Skeletal muscle satellite cell (primary cell): ENCODE results near the gene ALOXE3.

Source experiments
- H3K27me3 ChIP-seq: 2 replicates; pipeline ENCODE4 v1.7.0; 2013; ENCODE audit warnings: low read length; ENCODE audit not compliant: control insufficient read depth, insufficient read depth
- H3K36me3 ChIP-seq: 2 replicates; pipeline ENCODE4 v1.7.0; 2013; ENCODE audit warnings: mild to moderate bottlenecking, control low read depth, low read length; ENCODE audit not compliant: insufficient read depth
- H3K4me1 ChIP-seq: 2 replicates; pipeline ENCODE4 v1.7.0; 2013; ENCODE audit warnings: low read length; ENCODE audit not compliant: control insufficient read depth, insufficient read depth
- H3K4me2 ChIP-seq: 2 replicates; pipeline ENCODE4 v1.7.0; 2013; ENCODE audit warnings: mild to moderate bottlenecking, low read length
- H3K4me3 ChIP-seq: 2 replicates; pipeline ENCODE4 v1.7.0; 2013; ENCODE audit warnings: low read length
- H3K9ac ChIP-seq: 2 replicates; pipeline ENCODE4 v1.7.0; 2013; ENCODE audit warnings: mild to moderate bottlenecking, low read depth, low read length, moderate library complexity
- H3K9me3 ChIP-seq: replicated peaks from 2 replicates; pipeline ENCODE4 v1.7.0; 2013; ENCODE audit warnings: mild to moderate bottlenecking, control low read depth, low read length

Gene ALOXE3

DNA sequence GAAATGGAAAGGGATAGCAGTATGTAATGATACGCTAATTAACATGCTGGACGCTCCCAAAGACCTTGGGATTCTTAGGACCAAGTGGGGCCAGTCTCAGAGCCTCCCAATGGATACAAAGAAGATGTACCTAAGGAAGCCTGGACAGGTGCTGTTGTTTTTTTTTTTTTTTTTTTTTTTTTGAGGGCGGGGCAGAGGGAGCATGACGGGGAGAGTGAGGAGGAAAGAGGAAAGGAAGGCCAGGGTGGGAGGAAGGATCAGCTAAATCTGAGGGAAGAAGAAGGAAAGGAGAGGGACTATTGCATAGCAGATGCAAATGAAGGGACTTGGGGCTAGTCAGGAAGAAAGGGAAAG is 41.9 kb upstream of the ALOXE3 start:
- Histone ChIP-seq H3K4me3 (no peak overlapping the region), H3K4me1 (peaks cover 46% of the 10 kb centered on the region)

DNA sequence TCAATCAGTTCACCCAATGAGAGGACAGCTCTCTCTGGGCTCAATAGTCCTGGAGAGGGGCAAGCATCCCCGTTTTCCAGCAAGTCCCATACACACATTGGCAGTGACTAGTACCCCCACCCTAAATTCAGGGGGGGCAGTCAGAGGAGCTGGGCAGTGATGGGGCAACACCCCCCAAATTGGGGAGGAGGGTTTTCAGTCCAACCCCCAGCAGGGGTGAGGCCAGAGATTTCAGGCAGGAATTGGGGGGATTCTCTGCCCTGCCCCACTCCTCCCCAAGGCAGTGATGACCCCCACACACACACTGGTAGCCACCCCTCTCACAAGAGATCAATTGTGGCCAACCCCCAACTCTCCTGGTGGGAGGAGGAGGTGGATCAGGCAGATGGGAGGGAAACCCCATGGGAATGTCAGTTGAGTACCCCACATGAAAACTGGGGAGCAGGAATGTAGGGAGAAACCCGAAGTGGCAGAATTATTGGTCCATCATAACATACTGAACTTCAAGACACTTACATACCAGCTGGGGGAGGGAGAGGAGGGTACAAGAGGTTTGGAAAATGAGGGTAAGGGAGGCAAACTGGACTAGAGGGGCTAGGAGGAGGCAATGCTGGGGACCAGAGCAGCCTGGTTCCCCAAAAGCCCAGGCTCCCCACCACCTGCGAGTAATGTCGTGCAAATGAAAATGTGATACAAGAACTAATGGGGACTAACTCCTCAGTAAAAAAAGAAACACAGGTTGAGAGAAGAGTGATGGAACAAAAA is 41.3 kb upstream of the ALOXE3 start:
- Histone ChIP-seq H3K27me3 (no peaks in the 10 kb centered on the region), H3K9me3 (no peaks in the 10 kb centered on the region), H3K4me3 (no peak overlapping the region), H3K4me2 (no peak overlapping the region), H3K9ac (no peak overlapping the region), H3K4me1 (peaks cover 48% of the 10 kb centered on the region), H3K36me3 (peaks cover 26% of the 10 kb centered on the region)

More for the DNA sequence above, 41.9 kb upstream of the ALOXE3 start:
- no peak overlapping the region for H3K9ac ChIP-seq
- no peaks in the 10 kb centered on the region for H3K9me3 ChIP-seq
- peak overlapping the region; percentile 99 for H3K4me2 ChIP-seq
- H3K36me3 ChIP-seq, result peaks cover 26% of the 10 kb centered on the region
- no peaks in the 10 kb centered on the region for H3K27me3 ChIP-seq

DNA sequence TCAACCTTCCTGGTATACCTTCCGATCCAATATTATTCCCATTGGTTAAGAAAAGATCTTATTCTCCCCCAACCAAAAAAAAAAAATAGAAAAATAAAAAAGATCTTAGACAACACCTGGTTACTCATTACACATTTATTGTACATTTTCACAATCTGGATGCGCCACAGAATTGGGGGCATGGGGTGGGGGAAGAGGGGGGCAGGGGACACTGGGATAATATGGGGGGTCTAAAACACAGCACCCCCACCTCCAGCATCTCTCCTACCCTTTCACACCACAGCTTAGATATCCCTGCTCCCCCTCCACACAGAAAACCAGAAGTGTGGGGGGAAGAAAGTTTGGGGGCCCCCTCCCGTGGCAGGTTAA is 40.7 kb upstream of the ALOXE3 start:
- H3K4me1 ChIP-seq, result peaks cover 45% of the 10 kb centered on the region

DNA sequence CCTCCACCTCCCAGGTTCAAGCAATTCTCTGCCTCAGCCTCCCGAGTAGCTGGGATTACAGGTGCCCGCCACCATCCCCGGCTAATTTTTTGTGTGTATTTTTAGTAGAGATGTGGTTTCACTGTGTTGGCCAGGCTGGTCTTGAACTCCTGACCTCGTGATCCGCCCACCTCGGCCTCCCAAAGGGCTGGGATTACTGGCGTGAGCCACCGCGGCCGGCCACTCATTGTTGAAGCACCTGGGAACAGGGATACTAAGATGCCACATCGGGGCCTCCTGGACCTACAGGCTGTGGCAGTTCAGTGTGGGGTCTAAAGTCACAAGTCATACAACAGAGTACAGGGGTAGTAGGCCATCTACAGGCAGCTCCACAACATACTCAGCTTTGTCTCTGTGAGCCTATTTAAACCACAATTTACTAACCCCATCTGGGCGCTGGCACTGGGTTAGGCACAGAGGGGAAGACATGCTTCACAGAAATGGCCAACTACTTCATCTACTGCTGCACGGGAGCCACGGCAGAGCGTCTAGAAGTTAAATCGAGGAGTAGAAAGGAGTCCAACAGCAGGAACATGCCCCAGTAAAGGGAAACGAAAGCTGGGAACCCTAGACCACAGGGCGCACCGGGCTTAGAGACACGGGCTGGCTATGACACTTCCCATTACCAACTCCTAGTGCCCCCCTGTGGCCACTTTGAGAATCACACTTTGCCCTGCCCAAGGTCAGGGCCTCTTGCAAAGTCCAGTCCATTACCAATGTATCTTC is 40.1 kb upstream of the ALOXE3 start:
- Histone ChIP-seq H3K9me3 (no peaks in the 10 kb centered on the region), H3K4me2 (peak overlapping the region; percentile 72), H3K4me1 (peaks cover 44% of the 10 kb centered on the region), H3K9ac (peak overlapping the region; percentile 67), H3K36me3 (peaks cover 26% of the 10 kb centered on the region), H3K27me3 (no peaks in the 10 kb centered on the region), H3K4me3 (no peak overlapping the region)

More for the DNA sequence above, 40.7 kb upstream of the ALOXE3 start:
- no peaks in the 10 kb centered on the region for H3K9me3 ChIP-seq
- H3K4me2 ChIP-seq, result no peak overlapping the region
- H3K27me3 ChIP-seq, result no peaks in the 10 kb centered on the region
- peaks cover 26% of the 10 kb centered on the region for H3K36me3 ChIP-seq
- H3K4me3 ChIP-seq, result no peak overlapping the region
- H3K9ac ChIP-seq, result no peak overlapping the region

DNA sequence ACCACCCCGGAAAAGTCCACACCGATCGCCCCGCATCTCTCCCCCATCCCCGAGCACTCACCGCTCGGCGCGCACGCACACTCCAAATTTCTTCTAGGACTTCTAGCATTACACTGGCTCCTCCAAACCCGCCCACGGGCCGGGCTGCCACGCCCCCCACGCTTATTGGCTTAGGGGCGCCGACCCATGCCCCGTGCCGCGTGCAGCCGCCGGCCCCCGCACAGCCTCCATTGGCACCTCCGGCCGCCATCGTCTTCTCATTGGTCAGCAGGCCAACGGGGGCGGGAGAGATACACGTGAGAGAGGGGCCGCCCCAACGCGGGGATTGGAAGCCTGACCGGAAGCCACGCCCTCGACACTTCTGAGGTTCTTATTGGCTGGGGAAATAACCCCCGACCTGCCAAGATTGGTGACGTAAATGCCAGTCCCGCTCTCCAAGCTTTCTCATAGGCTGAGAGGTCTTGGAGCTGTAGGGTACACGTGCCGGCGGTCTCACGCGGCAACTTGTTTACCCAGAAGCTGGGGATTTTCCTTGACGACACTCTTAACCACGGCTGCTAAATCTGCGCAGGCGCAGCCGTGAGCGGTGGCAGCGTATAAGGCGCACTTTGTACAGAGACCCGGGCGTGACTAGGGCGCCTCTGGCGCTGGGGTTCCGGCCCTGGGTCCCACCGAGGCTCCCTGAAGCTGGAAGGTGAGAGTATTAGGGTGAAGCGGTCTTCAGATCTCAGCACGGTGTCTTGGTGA is 38.1 kb upstream of the ALOXE3 start:
- Histone ChIP-seq H3K27me3 (no peaks in the 10 kb centered on the region), H3K9ac (peak overlapping the region; percentile 100), H3K4me1 (peaks cover 44% of the 10 kb centered on the region), H3K4me2 (peak overlapping the region; percentile 87), H3K9me3 (no peaks in the 10 kb centered on the region), H3K36me3 (peaks cover 32% of the 10 kb centered on the region), H3K4me3 (peak overlapping the region; percentile 93)

DNA sequence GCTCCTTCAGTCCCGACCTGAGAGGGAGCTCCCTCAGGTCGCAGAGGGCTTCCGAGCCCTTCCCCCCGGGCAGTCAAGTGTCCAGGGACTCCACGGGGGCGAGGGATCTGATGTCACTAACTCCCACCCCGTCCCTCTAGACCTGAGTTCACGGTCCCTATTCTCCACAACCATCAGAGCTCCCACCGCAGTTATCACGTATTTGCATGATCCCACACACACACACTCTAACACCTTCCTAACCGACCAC is 37.6 kb upstream of the ALOXE3 start:
- Histone ChIP-seq H3K4me3 (peak overlapping the region; percentile 93), H3K4me1 (peaks cover 40% of the 10 kb centered on the region), H3K9me3 (no peaks in the 10 kb centered on the region), H3K36me3 (peaks cover 29% of the 10 kb centered on the region), H3K27me3 (no peaks in the 10 kb centered on the region), H3K9ac (peak overlapping the region; percentile 100), H3K4me2 (peak overlapping the region; percentile 86)

DNA sequence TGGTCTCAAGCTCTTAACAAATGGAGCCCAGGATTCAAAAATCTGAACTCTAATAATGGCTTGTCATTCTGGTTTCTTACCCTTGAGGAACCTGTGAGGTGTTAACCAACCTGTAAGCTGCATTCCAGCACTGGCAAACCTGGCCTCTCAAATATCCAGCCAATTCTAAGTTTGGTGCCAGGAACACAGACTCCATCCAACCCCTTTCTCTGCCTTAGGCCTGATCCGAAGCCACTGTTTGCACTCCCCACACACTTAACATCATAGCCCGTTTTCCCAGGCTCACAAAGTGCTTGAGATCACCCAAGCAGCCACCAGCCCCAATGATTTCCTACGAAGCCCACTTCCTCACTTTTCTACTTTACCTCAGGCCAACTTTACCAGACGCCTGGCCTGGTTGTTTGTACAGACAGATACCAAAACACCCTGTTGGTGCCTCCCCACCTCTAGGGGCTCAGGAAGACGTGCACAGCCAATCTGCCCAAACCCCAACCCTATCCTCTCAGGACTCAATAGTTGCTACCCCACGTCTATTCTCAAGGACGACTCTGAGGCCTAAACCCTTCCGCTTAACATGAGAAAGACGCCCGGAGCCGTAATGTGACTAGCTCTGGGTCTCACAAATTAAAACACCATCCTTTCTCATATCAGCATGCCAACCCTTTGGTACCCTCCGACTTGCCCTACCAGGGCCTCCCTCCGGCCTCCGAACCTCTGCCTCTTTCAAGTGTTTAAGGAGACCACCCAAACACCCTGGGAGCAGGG is 37.1 kb upstream of the ALOXE3 start:
- Histone ChIP-seq H3K9ac (peak overlapping the region; percentile 100), H3K4me1 (peaks cover 41% of the 10 kb centered on the region), H3K36me3 (peaks cover 29% of the 10 kb centered on the region), H3K4me3 (peak overlapping the region; percentile 93), H3K9me3 (no peaks in the 10 kb centered on the region), H3K4me2 (peak overlapping the region; percentile 86), H3K27me3 (no peaks in the 10 kb centered on the region)

DNA sequence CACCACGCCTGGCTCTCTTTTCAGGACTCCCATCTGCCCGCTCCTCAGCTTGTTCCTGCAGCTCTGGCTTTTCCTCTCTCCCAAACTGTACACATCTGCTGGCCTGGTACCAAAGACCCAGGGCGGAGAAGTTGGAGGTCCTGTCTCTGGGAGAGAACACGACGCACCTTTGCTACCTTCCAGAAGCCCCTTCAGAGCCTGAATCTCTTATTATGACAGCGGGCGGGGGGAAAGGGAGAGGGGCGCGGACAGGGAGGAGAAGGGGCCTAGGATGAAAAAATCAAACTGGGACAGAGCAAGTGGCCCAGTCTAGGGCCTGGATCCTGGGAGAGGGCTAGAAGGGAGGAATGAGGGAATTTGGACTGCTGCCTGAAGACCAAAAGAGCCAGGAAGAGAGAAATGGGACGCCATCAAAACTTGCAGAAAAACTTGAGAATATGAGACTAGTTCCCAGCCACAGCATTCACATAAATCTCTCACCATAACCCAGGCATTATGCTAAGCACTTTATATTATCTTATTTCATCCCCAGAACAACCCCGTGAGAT is 36.4 kb upstream of the ALOXE3 start:
- Histone ChIP-seq H3K9ac (peak overlapping the region; percentile 100), H3K4me2 (peak overlapping the region; percentile 86), H3K9me3 (no peaks in the 10 kb centered on the region), H3K4me3 (peak overlapping the region; percentile 93), H3K27me3 (no peaks in the 10 kb centered on the region), H3K4me1 (peaks cover 48% of the 10 kb centered on the region), H3K36me3 (peaks cover 31% of the 10 kb centered on the region)

DNA sequence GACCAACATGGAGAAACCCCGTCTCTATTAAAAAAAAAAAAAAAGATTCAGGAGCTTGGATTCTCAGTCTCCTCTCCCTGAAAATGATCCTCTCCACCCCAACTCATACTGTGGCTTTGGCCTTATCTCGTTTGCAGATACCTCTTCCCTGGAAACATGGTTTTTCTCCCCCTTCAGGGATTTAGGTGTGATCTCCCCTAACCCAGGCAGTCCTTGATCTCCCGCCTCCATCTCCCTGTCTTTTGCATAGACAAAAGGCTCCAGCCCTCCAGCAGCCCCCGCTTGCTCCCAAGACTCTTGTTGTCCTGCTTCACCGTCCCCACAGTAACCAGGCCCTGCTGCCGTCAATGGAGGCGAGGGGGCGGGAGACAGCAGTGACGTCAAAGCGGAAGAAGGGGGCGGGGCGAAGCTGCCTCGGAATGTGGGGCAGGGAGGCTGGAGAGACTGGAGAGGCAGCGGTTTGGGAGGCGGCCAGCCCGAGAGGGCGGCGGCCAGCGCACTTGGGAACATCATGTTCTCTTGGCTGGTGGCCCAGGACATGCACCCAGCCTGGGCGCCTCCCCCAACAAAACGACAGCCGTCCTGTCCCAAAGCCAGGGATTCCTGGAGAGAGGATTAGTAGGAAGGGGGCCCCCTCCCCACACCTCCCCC is 35.8 kb upstream of the ALOXE3 start:
- Histone ChIP-seq H3K9ac (peak overlapping the region; percentile 100), H3K4me3 (peak overlapping the region; percentile 93), H3K27me3 (no peaks in the 10 kb centered on the region), H3K4me2 (peak overlapping the region; percentile 96), H3K4me1 (peaks cover 48% of the 10 kb centered on the region), H3K9me3 (no peaks in the 10 kb centered on the region), H3K36me3 (peaks cover 32% of the 10 kb centered on the region)

DNA sequence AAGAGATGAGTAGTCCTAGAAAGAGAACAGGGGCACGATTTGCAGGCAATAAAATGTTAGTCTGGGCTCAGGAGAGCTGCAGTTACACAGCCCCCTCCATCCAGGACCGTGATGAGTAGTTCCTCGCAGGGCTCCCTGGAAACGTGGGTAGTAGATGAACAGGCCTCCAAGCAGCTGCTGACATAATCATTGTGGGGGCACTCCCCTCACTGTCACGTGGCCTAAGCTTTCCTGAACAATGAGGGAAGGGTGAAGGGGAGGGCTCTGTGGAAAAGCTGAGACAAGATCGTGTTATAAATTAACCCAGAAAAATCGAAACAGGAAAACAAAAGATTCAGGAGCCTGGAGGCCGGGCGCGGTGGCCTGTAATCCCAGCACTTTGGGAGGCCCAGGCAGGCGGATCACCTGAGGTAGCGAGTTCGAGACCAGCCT is 35.2 kb upstream of the ALOXE3 start:
- peak overlapping the region; percentile 96 for H3K4me2 ChIP-seq
- H3K4me1 ChIP-seq, result peaks cover 47% of the 10 kb centered on the region
- H3K4me3 ChIP-seq, result peak overlapping the region; percentile 79
- no peaks in the 10 kb centered on the region for H3K9me3 ChIP-seq
- no peaks in the 10 kb centered on the region for H3K27me3 ChIP-seq
- peaks cover 34% of the 10 kb centered on the region for H3K36me3 ChIP-seq
- H3K9ac ChIP-seq, result peak overlapping the region; percentile 99
